ENCODE data around the gene HBM.

HBM gene

DNA sequence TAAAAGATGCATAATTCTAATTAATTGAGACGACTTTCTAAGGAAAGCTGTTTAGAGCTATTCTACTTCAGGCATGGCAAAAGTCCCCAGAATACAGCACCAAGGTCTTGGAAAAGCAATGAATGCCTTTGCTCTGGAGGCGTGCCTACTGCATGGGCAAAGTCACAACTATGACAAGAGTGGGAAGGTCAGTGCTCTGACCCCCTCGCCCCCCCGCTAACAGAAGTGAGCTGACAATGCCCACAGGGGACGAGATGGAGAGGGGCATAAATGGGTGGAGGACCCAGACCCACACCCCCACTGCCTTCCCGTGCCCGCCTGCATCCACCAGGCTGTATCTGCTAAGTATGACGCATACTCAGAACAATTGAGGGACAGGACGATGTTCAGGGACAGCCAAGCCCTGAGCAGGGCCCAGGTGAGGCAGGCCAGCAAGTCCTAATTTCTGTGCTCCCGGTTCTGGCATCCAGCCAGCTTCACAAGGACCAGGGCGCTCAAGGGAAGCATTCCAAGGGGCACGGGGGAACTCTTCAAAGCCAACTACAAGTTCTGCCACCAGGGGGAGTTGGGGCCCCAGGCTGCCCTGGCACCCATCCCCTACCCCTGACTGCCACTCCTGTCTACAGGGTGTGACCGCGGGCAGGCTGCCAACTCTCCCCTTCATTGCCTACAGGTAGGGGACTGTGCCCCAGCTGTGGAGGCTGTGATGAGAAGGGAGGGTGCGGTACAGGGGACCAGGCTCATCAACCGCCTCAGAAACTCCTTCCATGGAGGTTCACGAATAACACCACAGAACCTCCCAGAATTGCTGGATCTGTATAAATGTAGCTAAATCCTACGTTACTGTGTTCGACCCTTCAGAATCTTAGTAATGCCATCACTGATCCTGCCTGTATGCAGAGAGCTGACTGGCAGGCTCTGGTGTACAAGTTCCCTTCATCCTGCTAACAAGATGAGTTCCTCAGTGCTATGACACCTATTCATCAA lies 48.1 kb upstream of the HBM start:
- ChIA-PET CTCF (interaction anchor here (0.6 to 4.5 kb wide), 31 partner anchors 9 to 654 kb away, joined by 3 to 73 read pairs (median 4); partner anchors contain the start of genes HBQ1 and MRPL28), POLR2A (no interaction called here)
- no peak overlapping the region for H3K4me3 ChIP-seq (ENCODE audit: low read depth, low read length)
- H3K9me3 ChIP-seq (ENCODE audit: control insufficient read depth, insufficient read depth, low read depth, low read length) = no peaks in the 10 kb centered on the region
- no peaks in the 10 kb centered on the region; the same call in 1 of the 2 replicates for H3K4me1 ChIP-seq (ENCODE audit: control insufficient read depth, insufficient read depth, low read length)
- H3K27ac ChIP-seq (ENCODE audit: extremely low read depth, low read depth, low read length) = no peak overlapping the region
- peaks cover 5 to 34% of the 10 kb centered on the region in 2 experiments; a peak in 2 of 3 replicates for H3K36me3 ChIP-seq (ENCODE audit: control insufficient read depth in 2 of 2, insufficient read depth in 1 of 2, low read length in 2 of 2)
- TF ChIP-seq ZNF549 (tag by site-specific recombination; IDR thresholded peaks at IDR 0.05) (no peak), ZNF670 (tag by site-specific recombination; IDR thresholded peaks at IDR 0.05; ENCODE audit: low read depth) (no peak), ZNF600 (tag by site-specific recombination; IDR thresholded peaks at IDR 0.05) (0 out of 2 replicates have a peak, but pooled peaks have one; percentile 43), KLF9 (tag by site-specific recombination; IDR thresholded peaks at IDR 0.05; ENCODE audit: low read depth) (no peak), ZNF768 (tag by site-specific recombination; IDR thresholded peaks at IDR 0.05) (no peak), ZNF10 (tag by site-specific recombination; IDR thresholded peaks at IDR 0.05) (no peak), SP3 (tag by site-specific recombination; IDR thresholded peaks at IDR 0.05) (no peak), KLF10 (tag by site-specific recombination; IDR thresholded peaks at IDR 0.05) (peak; percentile 37; the same call in 1 of the 2 replicates), ZNF660 (tag by site-specific recombination; IDR thresholded peaks at IDR 0.05) (peak; percentile 52), ZBTB8A (tag by site-specific recombination; IDR thresholded peaks at IDR 0.05) (peak; percentile 78), ZNF202 (tag by site-specific recombination; IDR thresholded peaks at IDR 0.05; ENCODE audit: borderline replicate concordance) (no peak), ZIC2 (tag by site-specific recombination; IDR thresholded peaks at IDR 0.05) (peak; percentile 48; the same call in 1 of the 2 replicates), BCL11B (tag by site-specific recombination; IDR thresholded peaks at IDR 0.05; ENCODE audit: low read depth) (no peak), ZBTB17 (tag by site-specific recombination; IDR thresholded peaks at IDR 0.05) (peak; percentile 59), ZSCAN30 (tag by site-specific recombination; IDR thresholded peaks at IDR 0.05) (peak; percentile 70; the same call in 1 of the 2 replicates), ZNF121 (tag by site-specific recombination; IDR thresholded peaks at IDR 0.05) (no peak), GLI2 (tag by site-specific recombination; IDR thresholded peaks at IDR 0.05; ENCODE audit: borderline replicate concordance, low read depth) (no peak), SALL2 (tag by site-specific recombination; IDR thresholded peaks at IDR 0.05; ENCODE audit: borderline replicate concordance) (no peak), MZF1 (tag by site-specific recombination; IDR thresholded peaks at IDR 0.05; ENCODE audit: borderline replicate concordance) (peak; percentile 18; the same call in 1 of the 2 replicates), ZNF585B (tag by site-specific recombination; IDR thresholded peaks at IDR 0.05) (no peak), ZNF114 (tag by site-specific recombination; IDR thresholded peaks at IDR 0.05) (no peak), ZNF184 (tag by site-specific recombination; IDR thresholded peaks at IDR 0.05) (no peak), ZFP3 (tag by site-specific recombination; IDR thresholded peaks at IDR 0.05; ENCODE audit: low read depth) (no peak), ZBTB7A (tag by site-specific recombination; IDR thresholded peaks at IDR 0.05; ENCODE audit: low read depth) (no peak), GLI4 (tag by site-specific recombination; IDR thresholded peaks at IDR 0.05) (no peak), ZNF747 (tag by site-specific recombination; IDR thresholded peaks at IDR 0.05) (no peak)
- TF ChIP-seq, protein P1, sequence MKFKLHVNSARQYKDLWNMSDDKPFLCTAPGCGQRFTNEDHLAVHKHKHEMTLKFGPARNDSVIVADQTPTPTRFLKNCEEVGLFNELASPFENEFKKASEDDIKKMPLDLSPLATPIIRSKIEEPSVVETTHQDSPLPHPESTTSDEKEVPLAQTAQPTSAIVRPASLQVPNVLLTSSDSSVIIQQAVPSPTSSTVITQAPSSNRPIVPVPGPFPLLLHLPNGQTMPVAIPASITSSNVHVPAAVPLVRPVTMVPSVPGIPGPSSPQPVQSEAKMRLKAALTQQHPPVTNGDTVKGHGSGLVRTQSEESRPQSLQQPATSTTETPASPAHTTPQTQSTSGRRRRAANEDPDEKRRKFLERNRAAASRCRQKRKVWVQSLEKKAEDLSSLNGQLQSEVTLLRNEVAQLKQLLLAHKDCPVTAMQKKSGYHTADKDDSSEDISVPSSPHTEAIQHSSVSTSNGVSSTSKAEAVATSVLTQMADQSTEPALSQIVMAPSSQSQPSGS (tag by site-specific recombination; IDR thresholded peaks at IDR 0.05; ENCODE audit: low read depth) = no peak
- TF ChIP-seq, protein P2, sequence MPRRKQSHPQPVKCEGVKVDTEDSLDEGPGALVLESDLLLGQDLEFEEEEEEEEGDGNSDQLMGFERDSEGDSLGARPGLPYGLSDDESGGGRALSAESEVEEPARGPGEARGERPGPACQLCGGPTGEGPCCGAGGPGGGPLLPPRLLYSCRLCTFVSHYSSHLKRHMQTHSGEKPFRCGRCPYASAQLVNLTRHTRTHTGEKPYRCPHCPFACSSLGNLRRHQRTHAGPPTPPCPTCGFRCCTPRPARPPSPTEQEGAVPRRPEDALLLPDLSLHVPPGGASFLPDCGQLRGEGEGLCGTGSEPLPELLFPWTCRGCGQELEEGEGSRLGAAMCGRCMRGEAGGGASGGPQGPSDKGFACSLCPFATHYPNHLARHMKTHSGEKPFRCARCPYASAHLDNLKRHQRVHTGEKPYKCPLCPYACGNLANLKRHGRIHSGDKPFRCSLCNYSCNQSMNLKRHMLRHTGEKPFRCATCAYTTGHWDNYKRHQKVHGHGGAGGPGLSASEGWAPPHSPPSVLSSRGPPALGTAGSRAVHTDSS (tag by site-specific recombination; IDR thresholded peaks at IDR 0.05) = no peak
- TF ChIP-seq, protein P3, sequence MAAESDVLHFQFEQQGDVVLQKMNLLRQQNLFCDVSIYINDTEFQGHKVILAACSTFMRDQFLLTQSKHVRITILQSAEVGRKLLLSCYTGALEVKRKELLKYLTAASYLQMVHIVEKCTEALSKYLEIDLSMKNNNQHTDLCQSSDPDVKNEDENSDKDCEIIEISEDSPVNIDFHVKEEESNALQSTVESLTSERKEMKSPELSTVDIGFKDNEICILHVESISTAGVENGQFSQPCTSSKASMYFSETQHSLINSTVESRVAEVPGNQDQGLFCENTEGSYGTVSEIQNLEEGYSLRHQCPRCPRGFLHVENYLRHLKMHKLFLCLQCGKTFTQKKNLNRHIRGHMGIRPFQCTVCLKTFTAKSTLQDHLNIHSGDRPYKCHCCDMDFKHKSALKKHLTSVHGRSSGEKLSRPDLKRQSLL (tag by site-specific recombination; IDR thresholded peaks at IDR 0.05) = no peak
- TF ChIP-seq, protein P4, sequence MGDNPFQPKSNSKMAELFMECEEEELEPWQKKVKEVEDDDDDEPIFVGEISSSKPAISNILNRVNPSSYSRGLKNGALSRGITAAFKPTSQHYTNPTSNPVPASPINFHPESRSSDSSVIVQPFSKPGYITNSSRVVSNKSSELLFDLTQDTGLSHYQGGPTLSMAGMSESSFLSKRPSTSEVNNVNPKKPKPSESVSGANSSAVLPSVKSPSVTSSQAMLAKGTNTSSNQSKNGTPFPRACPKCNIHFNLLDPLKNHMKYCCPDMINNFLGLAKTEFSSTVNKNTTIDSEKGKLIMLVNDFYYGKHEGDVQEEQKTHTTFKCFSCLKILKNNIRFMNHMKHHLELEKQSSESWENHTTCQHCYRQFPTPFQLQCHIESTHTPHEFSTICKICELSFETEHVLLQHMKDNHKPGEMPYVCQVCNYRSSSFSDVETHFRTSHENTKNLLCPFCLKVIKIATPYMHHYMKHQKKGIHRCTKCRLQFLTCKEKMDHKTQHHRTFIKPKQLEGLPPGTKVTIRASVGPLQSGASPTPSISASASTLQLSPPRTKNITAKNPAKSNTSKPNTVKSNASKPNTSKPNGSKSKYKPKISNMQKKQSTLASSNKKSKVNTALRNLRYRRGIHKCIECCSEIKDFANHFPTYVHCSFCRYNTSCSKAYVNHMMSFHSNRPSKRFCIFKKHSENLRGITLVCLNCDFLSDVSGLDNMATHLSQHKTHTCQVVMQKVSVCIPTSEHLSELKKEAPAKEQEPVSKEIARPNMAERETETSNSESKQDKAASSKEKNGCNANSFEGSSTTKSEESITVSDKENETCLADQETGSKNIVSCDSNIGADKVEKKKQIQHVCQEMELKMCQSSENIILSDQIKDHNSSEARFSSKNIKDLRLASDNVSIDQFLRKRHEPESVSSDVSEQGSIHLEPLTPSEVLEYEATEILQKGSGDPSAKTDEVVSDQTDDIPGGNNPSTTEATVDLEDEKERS (tag by site-specific recombination; IDR thresholded peaks at IDR 0.05) = no peak

All from HEK293 (cell line).